Central memory CD4-positive, alpha-beta T cell (primary cell): Measurements from ENCODE around the gene ALG1.
"Not testable (repeated sequence)": the region's sequence is repeated elsewhere in the genome, so short reads cannot be mapped to it uniquely, and the experiment has no call there.

Experiments used
- DNase-seq: peaks from one replicate; pipeline ENCODE4 v3.0.0; 2022
- total RNA-seq, 3 experiments: gene quantifications; one replicate each; lab custom pipeline; 2026; lab: John Stamatoyannopoulos, UW

ALG1 gene, protein sequence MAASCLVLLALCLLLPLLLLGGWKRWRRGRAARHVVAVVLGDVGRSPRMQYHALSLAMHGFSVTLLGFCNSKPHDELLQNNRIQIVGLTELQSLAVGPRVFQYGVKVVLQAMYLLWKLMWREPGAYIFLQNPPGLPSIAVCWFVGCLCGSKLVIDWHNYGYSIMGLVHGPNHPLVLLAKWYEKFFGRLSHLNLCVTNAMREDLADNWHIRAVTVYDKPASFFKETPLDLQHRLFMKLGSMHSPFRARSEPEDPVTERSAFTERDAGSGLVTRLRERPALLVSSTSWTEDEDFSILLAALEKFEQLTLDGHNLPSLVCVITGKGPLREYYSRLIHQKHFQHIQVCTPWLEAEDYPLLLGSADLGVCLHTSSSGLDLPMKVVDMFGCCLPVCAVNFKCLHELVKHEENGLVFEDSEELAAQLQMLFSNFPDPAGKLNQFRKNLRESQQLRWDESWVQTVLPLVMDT
- total RNA-seq, result 20.8 to 69.1 (median 28.4) reads per million in 3 experiments

DNA sequence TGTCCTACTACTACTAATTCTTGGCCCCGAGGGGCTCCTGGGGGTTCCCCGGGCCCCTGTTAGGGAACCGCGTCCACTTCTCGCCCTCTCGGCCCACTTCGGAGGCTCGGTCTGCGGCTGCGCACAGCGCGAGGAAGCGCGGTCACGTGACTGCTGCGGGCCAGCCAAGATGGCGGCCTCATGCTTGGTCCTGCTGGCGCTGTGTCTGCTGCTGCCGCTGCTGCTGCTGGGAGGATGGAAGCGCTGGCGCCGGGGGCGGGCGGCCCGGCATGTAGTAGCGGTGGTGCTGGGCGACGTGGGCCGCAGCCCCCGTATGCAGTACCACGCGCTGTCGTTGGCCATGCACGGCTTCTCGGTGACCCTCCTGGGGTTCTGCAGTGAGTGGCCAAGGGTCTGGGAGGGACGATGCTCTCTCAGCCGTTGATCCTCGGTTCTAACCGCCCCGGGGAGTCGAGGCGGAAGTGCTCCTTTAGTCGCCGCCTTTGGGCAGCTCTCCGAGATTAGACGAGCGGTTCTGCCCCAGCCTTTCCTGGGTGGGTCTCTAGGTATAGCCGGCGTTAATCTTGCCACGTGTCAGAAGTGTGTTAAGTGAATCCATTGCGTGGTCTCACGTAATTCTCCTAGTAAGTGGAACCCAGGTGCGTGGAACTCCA, at the start of gene ALG1:
Gene ALG1, plus strand, starts transcription at position 163 of the 653 bp plus-strand sequence. Its CDS starts 7 bp downstream, at position 170.
- DNase-seq, result peak; percentile 85

DNA sequence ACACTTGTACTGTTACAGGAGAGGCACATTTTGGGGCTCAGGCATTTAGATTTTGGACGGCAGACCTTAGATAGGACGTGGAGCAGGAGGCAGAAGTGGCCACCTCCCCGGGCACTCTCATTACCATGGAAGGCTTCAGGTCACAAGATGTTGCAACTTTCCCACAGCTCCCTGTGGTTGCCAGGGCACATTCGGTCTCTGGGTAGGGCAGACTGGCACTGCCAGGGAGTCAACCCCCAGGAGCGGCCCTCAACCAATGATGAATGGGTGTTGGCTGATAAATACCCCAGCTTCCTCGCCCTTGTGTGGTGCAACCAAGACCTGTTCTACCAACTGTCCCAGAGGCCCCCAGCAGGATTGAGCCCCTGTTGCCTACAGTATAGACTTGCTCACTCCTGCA, 49.1 kb upstream of the ALG1 start:
- DNase-seq, result no peak

- no peak for DNase-seq
Measured at GRCh38 chr16:5024632-5025031, 47.0 kb upstream of the ALG1 start.

GRCh38 chr16:5025171-5025632, 46.4 kb upstream of the ALG1 start:
- DNase-seq, result no peak

GRCh38 chr16:5026664-5027063, 45.0 kb upstream of the ALG1 start:
- DNase-seq, result no peak

DNA sequence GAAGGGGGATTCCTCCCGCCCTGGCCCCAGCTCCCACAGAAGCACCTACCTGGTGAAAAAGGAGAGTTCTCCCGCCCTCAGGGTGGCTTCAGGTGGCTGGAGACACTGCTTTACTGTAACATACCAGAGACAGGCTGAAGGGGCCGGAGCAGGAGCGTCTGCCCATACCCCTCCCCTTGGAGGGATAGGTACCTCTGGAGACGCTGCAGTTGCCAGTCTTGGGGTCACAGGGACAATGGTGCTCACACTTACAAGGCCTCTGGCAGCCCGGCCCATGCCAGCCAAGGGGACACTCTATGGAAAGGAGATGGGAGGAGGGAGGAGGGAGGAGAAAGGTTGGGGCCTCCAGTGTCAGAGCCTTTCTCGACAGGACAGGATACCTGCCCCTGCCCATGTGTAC, 44.6 kb upstream of the ALG1 start:
- DNase-seq, result no peak

GRCh38 chr16:5027575-5028235, 43.9 kb upstream of the ALG1 start:
- DNase-seq, result no peak

DNA sequence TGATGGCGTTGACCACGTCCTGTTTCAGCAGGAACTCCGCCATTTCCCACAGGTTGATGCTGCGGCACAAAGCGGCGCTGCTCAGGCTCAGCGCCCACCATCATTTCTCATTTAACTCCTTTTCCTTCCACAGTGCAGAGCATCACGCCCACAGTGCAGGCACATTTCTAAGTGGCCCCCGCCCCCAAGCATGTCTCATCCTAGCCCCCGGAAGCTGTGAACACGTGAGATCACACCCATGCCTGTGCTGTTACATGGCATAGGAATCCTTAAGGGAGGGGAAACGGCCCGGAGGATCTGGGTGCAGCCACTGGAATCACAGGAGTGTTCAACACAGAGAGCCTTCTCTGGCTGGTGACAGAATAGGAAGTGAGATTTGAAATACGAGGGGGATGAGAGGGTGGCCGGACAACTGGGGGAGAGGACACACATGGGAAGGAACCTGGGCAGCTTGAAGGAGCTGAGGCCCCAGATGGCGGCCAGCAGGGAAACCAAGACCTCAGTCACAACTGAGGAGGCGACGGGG, 42.6 kb upstream of the ALG1 start:
- no peak for DNase-seq

DNA sequence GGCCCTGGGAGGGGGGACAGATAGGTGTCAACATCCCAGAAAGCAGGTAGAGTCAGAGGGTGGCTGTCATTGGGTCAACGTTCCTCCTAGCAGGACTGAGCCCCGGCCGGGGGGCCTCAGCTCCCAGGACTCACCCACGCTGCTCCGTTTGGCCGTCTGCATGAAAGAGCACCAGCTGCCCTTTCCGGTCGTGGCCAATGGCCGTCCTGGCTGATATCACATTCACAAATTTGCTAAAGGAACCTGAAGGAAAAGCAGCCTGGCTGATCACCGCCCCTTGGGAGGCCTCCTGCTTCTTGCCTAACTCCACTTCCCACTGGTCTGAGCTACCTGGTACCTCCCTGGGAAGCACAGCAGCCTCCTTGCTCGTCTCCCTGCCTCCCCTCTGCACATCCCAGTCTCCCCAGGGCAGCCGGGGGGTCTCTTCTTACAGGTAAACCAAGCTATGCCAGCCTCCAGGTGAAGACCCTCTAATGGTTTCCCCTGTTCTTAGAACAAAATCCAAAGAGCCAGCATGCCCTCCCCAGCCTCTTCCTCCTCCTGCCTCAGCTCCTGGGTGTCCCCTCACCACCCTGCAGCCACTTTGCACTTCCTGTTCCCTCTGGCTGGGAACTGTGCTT, 41.3 kb upstream of the ALG1 start:
- no peak for DNase-seq

GRCh38 chr16:5031601-5032000, 40.0 kb upstream of the ALG1 start:
- DNase-seq, result no peak

DNA sequence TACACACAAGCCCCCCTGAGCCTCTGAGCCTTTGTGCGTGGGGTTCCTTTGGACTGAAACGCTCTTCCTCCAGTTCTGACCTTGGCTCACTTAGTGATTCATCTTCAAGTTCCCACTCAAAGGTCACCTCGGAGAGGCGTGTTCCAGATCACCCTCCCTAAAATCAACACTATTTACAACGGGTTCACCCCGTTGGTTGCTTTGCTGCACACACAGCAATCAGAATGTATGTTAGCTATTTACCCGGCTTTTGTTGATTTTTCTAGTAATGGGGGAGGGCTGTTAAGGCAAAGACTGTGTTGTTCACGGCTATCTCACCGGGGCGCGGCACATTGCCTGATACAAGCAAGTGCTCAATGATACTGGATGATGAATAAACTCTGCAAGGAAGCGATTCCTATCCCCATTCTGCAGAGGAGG, 38.9 kb upstream of the ALG1 start:
- DNase-seq, result no peak

DNA sequence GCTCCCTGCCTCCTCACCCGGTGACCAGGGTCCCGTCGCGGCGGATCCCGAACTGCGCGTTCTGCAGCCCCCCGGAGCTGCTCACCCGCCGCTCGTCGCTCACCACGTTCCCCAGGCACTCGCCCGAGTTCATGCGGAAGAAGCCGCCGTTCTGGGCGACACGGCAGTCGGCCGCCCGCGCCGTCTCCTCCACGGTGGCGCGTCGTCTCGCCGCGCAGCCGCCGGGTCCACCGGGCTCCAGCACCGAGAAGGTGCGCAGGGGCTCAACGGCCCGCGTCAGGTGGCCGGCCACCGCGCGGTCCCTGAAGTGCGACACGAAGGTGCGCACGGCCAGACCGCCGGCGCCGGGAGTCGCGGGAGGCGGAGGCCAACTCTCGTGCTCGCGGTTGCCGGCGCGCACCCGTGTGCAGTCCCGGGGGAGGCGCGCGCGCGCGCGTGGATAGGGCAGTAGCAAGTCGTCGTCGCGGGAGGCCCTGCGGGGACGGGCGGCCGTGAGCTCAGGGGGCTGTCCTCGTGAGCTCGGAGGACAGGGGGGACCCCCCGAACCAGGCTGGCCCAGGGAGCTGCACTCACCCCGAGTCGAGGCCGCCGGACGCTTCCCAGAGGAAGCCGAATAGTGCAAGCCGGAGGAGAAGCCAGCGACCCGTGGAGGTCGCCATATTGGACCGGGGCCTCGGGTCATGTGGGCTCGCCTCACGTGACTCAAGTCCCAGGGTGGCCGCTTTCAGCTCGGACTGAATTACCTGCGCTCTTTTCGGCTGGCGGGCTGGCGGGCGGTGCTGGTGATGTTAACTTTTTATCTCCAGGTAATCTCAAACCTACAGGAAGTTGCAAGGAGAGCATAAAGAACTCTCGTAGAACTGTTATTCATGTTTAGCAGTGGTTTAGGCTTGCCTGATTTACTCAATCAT, 38.1 kb upstream of the ALG1 start, which contains the start of gene NAGPA:
Gene NAGPA, minus strand, starts transcription at position 680 of the 911 bp plus-strand sequence. Its CDS starts 21 bp downstream, at position 659.
- DNase-seq, result peak; percentile 82

- DNase-seq, result no peak
Measured at GRCh38 chr16:5034167-5034523, 37.5 kb upstream of the ALG1 start.

DNA sequence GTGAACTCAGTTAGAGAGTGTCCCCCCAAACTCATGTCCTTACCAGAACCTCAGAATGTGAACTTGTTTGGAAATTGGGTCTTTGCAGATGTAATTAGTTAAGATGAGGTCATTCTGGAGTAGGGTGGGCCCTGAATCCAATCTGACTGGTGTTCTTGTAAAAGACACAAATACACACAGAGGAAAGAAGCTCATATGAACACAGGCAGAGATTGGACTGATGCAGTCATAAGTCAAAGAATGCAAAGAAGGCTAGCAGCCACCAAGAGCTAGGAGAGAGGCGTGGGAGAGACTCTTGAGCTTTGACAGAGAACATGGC, 35.8 kb upstream of the ALG1 start:
- no peak for DNase-seq

- DNase-seq, result no peak
Measured at GRCh38 chr16:5036228-5037156, 35.2 kb upstream of the ALG1 start.

DNA sequence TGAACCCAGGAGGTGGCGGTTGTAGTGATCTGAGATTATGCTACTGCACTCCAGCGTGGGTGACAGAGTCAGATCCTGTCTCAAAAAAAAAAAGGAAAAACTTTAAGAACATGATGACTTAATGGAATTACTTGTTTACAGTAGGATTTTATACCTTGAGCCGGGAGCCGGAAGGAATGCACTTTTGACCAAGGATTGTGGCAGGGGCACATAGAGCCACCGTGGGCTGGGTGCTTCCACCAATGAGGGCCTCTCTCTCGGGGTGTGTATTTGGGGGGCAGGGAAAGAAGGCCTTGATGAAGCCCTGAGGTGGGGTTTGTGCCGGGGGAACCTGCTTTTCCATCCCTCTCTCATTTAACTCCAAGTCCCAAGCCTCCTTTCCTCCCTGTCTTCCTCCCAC, 31.2 kb upstream of the ALG1 start:
- DNase-seq, result no peak

GRCh38 chr16:5041600-5042133, 30.0 kb upstream of the ALG1 start:
- no peak for DNase-seq

DNA sequence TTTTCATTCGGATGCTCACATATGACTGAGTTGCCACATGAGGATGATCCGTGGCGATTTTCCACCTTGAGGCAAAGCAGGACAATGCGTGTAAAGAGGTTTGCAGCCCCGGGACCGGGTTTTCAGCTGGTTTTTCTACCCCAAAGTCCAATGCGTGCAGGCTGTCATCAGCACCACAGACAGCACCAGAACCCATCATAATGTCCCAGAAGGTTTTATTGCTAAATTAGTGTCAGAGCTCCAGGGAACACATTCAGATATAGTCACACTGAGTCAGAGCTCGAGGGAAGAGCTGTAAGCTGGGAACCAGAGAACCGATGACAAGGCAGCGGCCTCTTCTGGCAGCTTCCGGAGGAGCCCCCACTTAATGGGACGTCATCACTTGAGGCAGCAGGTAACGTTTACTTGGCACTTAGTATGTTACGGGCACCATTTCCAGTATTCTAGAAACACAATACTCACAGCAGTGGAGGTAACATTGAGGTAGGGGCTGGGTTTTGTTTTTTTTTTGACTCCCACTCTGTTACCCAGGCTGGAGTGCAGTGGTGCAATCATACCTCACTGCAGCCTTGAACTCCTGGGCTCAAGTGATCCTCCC, 29.0 kb upstream of the ALG1 start:
- DNase-seq, result no peak

DNA sequence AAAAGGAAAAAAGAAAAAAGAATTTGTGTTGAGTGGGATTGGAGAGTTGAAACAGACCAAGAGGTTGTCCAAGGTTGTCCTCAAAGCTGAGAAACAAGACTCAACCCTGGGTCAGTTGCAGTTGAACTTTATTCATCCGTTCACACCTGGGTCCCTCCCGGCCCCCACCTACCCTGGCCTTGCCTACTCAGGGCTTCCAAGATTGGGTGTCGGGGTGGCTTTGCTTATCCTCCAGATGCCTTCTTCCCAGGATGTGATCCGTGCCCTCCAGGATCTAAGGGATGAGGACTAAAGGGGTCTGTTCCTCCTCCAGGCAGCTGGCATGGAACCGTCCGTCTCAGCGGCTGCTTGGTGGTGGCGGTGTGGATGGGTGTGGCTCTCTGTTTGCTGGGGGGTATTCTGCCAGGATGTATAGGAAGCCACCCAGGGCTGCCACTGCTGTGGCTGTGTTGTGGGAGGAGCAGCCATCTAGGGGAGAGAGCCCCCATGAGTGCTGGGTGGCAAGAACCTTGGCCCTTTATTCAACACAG, 27.6 kb upstream of the ALG1 start:
- DNase-seq, result no peak

GRCh38 chr16:5044581-5044980, 27.1 kb upstream of the ALG1 start:
- not testable (repeated sequence) for DNase-seq
